WTC11 (cell line): ENCODE measurements around the gene TRABD2A. TPM values are rescaled to one million over a fixed set of nuclear protein-coding genes. Genes with fewer than 3 reads are reported as not detected.

Experiments
- ATAC-seq: fragments of 200-7000 bp; cut with Tn5 transposase; 2 replicates; pipeline ENCODE4 v1.10.0; 2021; ENCODE audit warnings: mild to moderate bottlenecking, moderate library complexity
- CTCF ChIA-PET: fragments of 300-600 bp; sonication (Branson Sonifier 250); formaldehyde crosslinking; loops from one replicate; lab custom pipeline; 2021; ENCODE audit warnings: antibody characterized with exemption; lab: Charles Lee
- POLR2A ChIA-PET: fragments of 350-600 bp; sonication (Branson Sonifier 250); formaldehyde crosslinking; loops from one replicate; lab custom pipeline; 2021; ENCODE audit warnings: antibody characterized with exemption; lab: Charles Lee
- DNase-seq: peaks from one replicate; pipeline ENCODE4 v3.0.0; 2021; ENCODE audit warnings: low spot score
- H3K27ac Mint-ChIP-seq: 2 replicates; pipeline ENCODE4 v1.8.0; 2021; ENCODE audit warnings: mixed read lengths
- H3K27me3 Mint-ChIP-seq: 2 replicates; pipeline ENCODE4 v1.8.0; 2021; ENCODE audit warnings: low read depth, mild to moderate bottlenecking, moderate library complexity, mixed read lengths
- H3K36me3 Mint-ChIP-seq: 2 replicates; pipeline ENCODE4 v1.8.0; 2021; ENCODE audit warnings: mixed read lengths
- H3K4me1 Mint-ChIP-seq: 2 replicates; pipeline ENCODE4 v1.8.0; 2022; ENCODE audit warnings: mixed read lengths
- H3K4me3 Mint-ChIP-seq: 2 replicates; pipeline ENCODE4 v1.8.0; 2021; ENCODE audit warnings: mild to moderate bottlenecking, moderate library complexity, mixed read lengths
- H3K9me3 Mint-ChIP-seq: 2 replicates; pipeline ENCODE4 v1.8.0; 2021; ENCODE audit warnings: mixed read lengths
- AR ChIP-seq: fragments of 250-450 bp; sonication (Bioruptor Pico); IDR thresholded peaks from 2 replicates; pipeline ENCODE4 v1.9.0; 2021; ENCODE audit warnings: mild to moderate bottlenecking
- ARID4B ChIP-seq: sonication (generic); formaldehyde crosslinking; IDR thresholded peaks from 2 replicates; pipeline ENCODE4 v1.8.0; 2023; ENCODE audit warnings: missing genetic modification reagents, mild to moderate bottlenecking, borderline replicate concordance
- CBFB ChIP-seq: sonication (generic); formaldehyde crosslinking; IDR thresholded peaks from 2 replicates; pipeline ENCODE4 v1.8.1; 2022; ENCODE audit warnings: mild to moderate bottlenecking, low read depth, missing genetic modification reagents
- FOXP1 ChIP-seq: sonication (generic); formaldehyde crosslinking; IDR thresholded peaks from 2 replicates; pipeline ENCODE4 v1.8.0; 2022; ENCODE audit warnings: missing genetic modification reagents, mild to moderate bottlenecking, moderate library complexity, borderline replicate concordance
- GABPB1 ChIP-seq: sonication (generic); formaldehyde crosslinking; IDR thresholded peaks from 2 replicates; pipeline ENCODE4 v1.8.1; 2023; ENCODE audit warnings: mild to moderate bottlenecking, missing genetic modification reagents
- JAZF1 ChIP-seq: fragments of 250-450 bp; sonication (Bioruptor Pico); IDR thresholded peaks from 2 replicates; pipeline ENCODE4 v1.9.0; 2021; ENCODE audit warnings: moderate library complexity, mild to moderate bottlenecking, inconsistent platforms
- KAT7 ChIP-seq: sonication (generic); formaldehyde crosslinking; IDR thresholded peaks from 2 replicates; pipeline ENCODE4 v1.8.1; 2023; ENCODE audit warnings: missing genetic modification reagents, mild to moderate bottlenecking, borderline replicate concordance
- MYBL2 ChIP-seq: sonication (generic); formaldehyde crosslinking; IDR thresholded peaks from 2 replicates; pipeline ENCODE4 v1.8.1; 2023; ENCODE audit warnings: mild to moderate bottlenecking, moderate library complexity, missing genetic modification reagents
- NFATC4 ChIP-seq: fragments of 250-450 bp; sonication (Bioruptor Pico); IDR thresholded peaks from 2 replicates; pipeline ENCODE4 v1.9.0; 2021; ENCODE audit warnings: mild to moderate bottlenecking
- STAT6 ChIP-seq: sonication (generic); formaldehyde crosslinking; conservative IDR thresholded peaks from 2 replicates; pipeline ENCODE4 v1.8.1; 2023; ENCODE audit warnings: mild to moderate bottlenecking, low read depth, missing genetic modification reagents, moderate library complexity
- ZNF138 ChIP-seq: sonication (generic); formaldehyde crosslinking; conservative IDR thresholded peaks from 2 replicates; pipeline ENCODE4 v1.8.1; 2022; ENCODE audit warnings: mild to moderate bottlenecking, moderate library complexity, missing genetic modification reagents
- ZNF219 ChIP-seq: sonication (generic); formaldehyde crosslinking; IDR thresholded peaks from 2 replicates; pipeline ENCODE4 v1.8.0; 2023; ENCODE audit warnings: missing genetic modification reagents, mild to moderate bottlenecking, borderline replicate concordance
- ZNF416 ChIP-seq: fragments of 250-450 bp; sonication (Bioruptor Pico); IDR thresholded peaks from 2 replicates; pipeline ENCODE4 v1.9.0; 2021; ENCODE audit warnings: mild to moderate bottlenecking, inconsistent platforms
- ZNF423 ChIP-seq: fragments of 250-450 bp; sonication (Bioruptor Pico); IDR thresholded peaks from 2 replicates; pipeline ENCODE4 v2.1.2; 2022; ENCODE audit warnings: mild to moderate bottlenecking, moderate library complexity
- ZNF425 ChIP-seq: fragments of 250-450 bp; sonication (Bioruptor Pico); conservative IDR thresholded peaks from 2 replicates; pipeline ENCODE4 v1.9.0; 2021; ENCODE audit warnings: mild to moderate bottlenecking
- total RNA-seq: library from RNA; stranded (reverse); gene quantifications from 3 replicates; pipeline ENCODE4 v1.2.3, GENCODE V29; 2021
- TF ChIP-seq, protein P1 (sequence below): sonication (generic); formaldehyde crosslinking; IDR thresholded peaks from 2 replicates; pipeline ENCODE4 v1.8.1; 2023; ENCODE audit warnings: mild to moderate bottlenecking, missing genetic modification reagents, borderline replicate concordance
- TF ChIP-seq, protein P2 (sequence below): fragments of 200-600 bp; IDR thresholded peaks from 2 replicates; pipeline ENCODE4 v1.8.0; 2022; ENCODE audit warnings: antibody characterized with exemption

Gene TRABD2A
- total RNA-seq, 1 experiment from 2014 or later = 12.1 TPM

- no peak overlapping the region for H3K4me3 Mint-ChIP-seq
- DNase-seq (no peak), ATAC-seq (no peak)
- ChIA-PET POLR2A (no interaction called here), CTCF (interaction anchor here (1.2 to 2.3 kb wide), 2 partner anchors 19 to 24 kb away, joined by 4 to 7 read pairs; no protein-coding TSS in a partner anchor)
- no peak for TF ChIP-seq KAT7
- TF ChIP-seq MYBL2 (CRISPR knock-in tag) = no peak
- TF ChIP-seq, protein P1, sequence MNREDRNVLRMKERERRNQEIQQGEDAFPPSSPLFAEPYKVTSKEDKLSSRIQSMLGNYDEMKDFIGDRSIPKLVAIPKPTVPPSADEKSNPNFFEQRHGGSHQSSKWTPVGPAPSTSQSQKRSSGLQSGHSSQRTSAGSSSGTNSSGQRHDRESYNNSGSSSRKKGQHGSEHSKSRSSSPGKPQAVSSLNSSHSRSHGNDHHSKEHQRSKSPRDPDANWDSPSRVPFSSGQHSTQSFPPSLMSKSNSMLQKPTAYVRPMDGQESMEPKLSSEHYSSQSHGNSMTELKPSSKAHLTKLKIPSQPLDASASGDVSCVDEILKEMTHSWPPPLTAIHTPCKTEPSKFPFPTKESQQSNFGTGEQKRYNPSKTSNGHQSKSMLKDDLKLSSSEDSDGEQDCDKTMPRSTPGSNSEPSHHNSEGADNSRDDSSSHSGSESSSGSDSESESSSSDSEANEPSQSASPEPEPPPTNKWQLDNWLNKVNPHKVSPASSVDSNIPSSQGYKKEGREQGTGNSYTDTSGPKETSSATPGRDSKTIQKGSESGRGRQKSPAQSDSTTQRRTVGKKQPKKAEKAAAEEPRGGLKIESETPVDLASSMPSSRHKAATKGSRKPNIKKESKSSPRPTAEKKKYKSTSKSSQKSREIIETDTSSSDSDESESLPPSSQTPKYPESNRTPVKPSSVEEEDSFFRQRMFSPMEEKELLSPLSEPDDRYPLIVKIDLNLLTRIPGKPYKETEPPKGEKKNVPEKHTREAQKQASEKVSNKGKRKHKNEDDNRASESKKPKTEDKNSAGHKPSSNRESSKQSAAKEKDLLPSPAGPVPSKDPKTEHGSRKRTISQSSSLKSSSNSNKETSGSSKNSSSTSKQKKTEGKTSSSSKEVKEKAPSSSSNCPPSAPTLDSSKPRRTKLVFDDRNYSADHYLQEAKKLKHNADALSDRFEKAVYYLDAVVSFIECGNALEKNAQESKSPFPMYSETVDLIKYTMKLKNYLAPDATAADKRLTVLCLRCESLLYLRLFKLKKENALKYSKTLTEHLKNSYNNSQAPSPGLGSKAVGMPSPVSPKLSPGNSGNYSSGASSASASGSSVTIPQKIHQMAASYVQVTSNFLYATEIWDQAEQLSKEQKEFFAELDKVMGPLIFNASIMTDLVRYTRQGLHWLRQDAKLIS (CRISPR knock-in tag) = no peak
- H3K36me3 Mint-ChIP-seq = no peaks in the 10 kb centered on the region
- H3K9me3 Mint-ChIP-seq = no peaks in the 10 kb centered on the region
- peaks cover 39% of the 10 kb centered on the region for H3K27me3 Mint-ChIP-seq
- no peak overlapping the region for H3K27ac Mint-ChIP-seq
- H3K4me1 Mint-ChIP-seq = peaks cover 10% of the 10 kb centered on the region
These were observed 20.8 kb upstream of the TRABD2A start for GRCh38 chr2:84901593-84902120.

GRCh38 chr2:84900971-84901370 is 20.1 kb upstream of the TRABD2A start:
- no peak for DNase-seq
- Mint-ChIP-seq H3K36me3 (no peaks in the 10 kb centered on the region), H3K4me3 (no peak overlapping the region), H3K27me3 (peaks cover 39% of the 10 kb centered on the region), H3K27ac (no peak overlapping the region), H3K9me3 (no peaks in the 10 kb centered on the region), H3K4me1 (peaks cover 8% of the 10 kb centered on the region)
- ChIA-PET POLR2A (no interaction called here), CTCF (no interaction called here)
- ATAC-seq = no peak
- TF ChIP-seq CBFB (CRISPR knock-in tag) = no peak
- TF ChIP-seq ZNF219 (CRISPR knock-in tag) = no peak
- TF ChIP-seq GABPB1 (CRISPR knock-in tag) = no peak
- no peak for TF ChIP-seq STAT6 (CRISPR knock-in tag)
- TF ChIP-seq ZNF416 (CRISPR knock-in tag) = no peak
- no peak for TF ChIP-seq ZNF138
- no peak for TF ChIP-seq ZNF423 (CRISPR knock-in tag)
- no peak for TF ChIP-seq NFATC4 (CRISPR knock-in tag)
- no peak for TF ChIP-seq AR (CRISPR knock-in tag)
- TF ChIP-seq, protein P2, sequence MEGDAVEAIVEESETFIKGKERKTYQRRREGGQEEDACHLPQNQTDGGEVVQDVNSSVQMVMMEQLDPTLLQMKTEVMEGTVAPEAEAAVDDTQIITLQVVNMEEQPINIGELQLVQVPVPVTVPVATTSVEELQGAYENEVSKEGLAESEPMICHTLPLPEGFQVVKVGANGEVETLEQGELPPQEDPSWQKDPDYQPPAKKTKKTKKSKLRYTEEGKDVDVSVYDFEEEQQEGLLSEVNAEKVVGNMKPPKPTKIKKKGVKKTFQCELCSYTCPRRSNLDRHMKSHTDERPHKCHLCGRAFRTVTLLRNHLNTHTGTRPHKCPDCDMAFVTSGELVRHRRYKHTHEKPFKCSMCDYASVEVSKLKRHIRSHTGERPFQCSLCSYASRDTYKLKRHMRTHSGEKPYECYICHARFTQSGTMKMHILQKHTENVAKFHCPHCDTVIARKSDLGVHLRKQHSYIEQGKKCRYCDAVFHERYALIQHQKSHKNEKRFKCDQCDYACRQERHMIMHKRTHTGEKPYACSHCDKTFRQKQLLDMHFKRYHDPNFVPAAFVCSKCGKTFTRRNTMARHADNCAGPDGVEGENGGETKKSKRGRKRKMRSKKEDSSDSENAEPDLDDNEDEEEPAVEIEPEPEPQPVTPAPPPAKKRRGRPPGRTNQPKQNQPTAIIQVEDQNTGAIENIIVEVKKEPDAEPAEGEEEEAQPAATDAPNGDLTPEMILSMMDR = no peak
- TF ChIP-seq ARID4B (CRISPR knock-in tag) = no peak
- TF ChIP-seq ZNF425 (CRISPR knock-in tag) = no peak
- TF ChIP-seq JAZF1 (CRISPR knock-in tag) = no peak
- TF ChIP-seq FOXP1 (CRISPR knock-in tag) = no peak
